Erythroblast (primary cell): Measurements from ENCODE around the gene DLST.

Experiments
- GATA1 ChIP-seq: IDR thresholded peaks from 2 replicates; pipeline ENCODE4 v1.6.1; 2011; ENCODE audit warnings: low read depth, mild to moderate bottlenecking, control low read depth, low read length, moderate library complexity
- POLR2A ChIP-seq: IDR thresholded peaks from 2 replicates; pipeline ENCODE4 v1.6.1; 2011; ENCODE audit warnings: mild to moderate bottlenecking, low read length

DNA sequence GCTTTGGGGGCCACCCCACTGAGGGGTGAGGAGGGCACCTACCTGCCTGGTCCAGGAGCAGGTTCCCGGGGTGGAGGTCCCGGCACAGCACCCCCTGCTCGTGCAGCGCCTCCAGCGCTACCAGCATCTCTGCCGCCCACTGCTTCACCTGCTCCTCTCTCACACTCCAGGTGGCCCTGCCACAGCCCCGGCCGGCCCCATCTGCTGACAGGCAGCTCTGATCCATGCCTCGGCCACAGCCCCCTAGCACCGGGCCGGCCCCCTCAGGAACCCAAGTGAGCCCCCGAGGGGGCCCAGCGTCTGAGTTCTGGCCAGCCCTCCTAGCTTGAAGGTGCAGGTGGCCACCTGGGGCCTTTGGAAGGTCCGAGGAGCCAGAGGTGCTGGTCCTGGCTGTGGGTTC lies 27.8 kb downstream of the DLST start:
- TF ChIP-seq POLR2A, result no peak
- TF ChIP-seq GATA1, result no peak
